RPMI8226 (cell line): ENCODE data around the gene ERC1.
"Not testable (repeated sequence)": the region's sequence is repeated elsewhere in the genome, so short reads cannot be mapped to it uniquely, and the experiment has no call there.

Source experiments
- DNase-seq: peaks from one replicate; pipeline ENCODE4 v3.0.0-alpha.2; 2015

The ERC1 gene

GRCh38 chr12:1329784-1330476 lies 338.9 kb downstream of the ERC1 start:
- no peak for DNase-seq

- no peak for DNase-seq
Measured at GRCh38 chr12:1330477-1330827, 339.4 kb downstream of the ERC1 start.

GRCh38 chr12:1332327-1332726 lies 341.3 kb downstream of the ERC1 start:
- no peak for DNase-seq

- no peak for DNase-seq
Measured at GRCh38 chr12:1338483-1339177, 347.6 kb downstream of the ERC1 start.

- DNase-seq = not testable (repeated sequence)
Measured at GRCh38 chr12:1339178-1339541, 348.1 kb downstream of the ERC1 start.

- DNase-seq = no peak
Measured at GRCh38 chr12:1339618-1340319, 348.7 kb downstream of the ERC1 start.

- DNase-seq = not testable (repeated sequence)
Measured at GRCh38 chr12:1341270-1341669, 350.2 kb downstream of the ERC1 start.

GRCh38 chr12:1343422-1343821 lies 352.4 kb downstream of the ERC1 start:
- DNase-seq = no peak

- no peak for DNase-seq
Measured at GRCh38 chr12:1344245-1344644, 353.2 kb downstream of the ERC1 start.

GRCh38 chr12:1346126-1346525 lies 355.1 kb downstream of the ERC1 start:
- no peak for DNase-seq

- no peak for DNase-seq
Measured at GRCh38 chr12:1347294-1347693, 356.3 kb downstream of the ERC1 start.

- DNase-seq = no peak
Measured at GRCh38 chr12:1348606-1349005, 357.6 kb downstream of the ERC1 start.

GRCh38 chr12:1350055-1350933 lies 359.3 kb downstream of the ERC1 start:
- DNase-seq = no peak

- no peak for DNase-seq
Measured at GRCh38 chr12:1350934-1351240, 359.9 kb downstream of the ERC1 start.

GRCh38 chr12:1351926-1352325 lies 360.9 kb downstream of the ERC1 start:
- DNase-seq = no peak

GRCh38 chr12:1353451-1353850 lies 362.4 kb downstream of the ERC1 start:
- DNase-seq = no peak

GRCh38 chr12:1355396-1355795 lies 364.4 kb downstream of the ERC1 start:
- no peak for DNase-seq

GRCh38 chr12:1355871-1356270 lies 364.8 kb downstream of the ERC1 start:
- not testable (repeated sequence) for DNase-seq

- DNase-seq = no peak
Measured at GRCh38 chr12:1356285-1356684, 365.3 kb downstream of the ERC1 start.

GRCh38 chr12:1357171-1357570 lies 366.1 kb downstream of the ERC1 start:
- no peak for DNase-seq

- no peak for DNase-seq
Measured at GRCh38 chr12:1357711-1358110, 366.7 kb downstream of the ERC1 start.

GRCh38 chr12:1360441-1361210 lies 369.6 kb downstream of the ERC1 start:
- DNase-seq = no peak
